ENCODE measurements around the gene DDX60. TPM values are rescaled to one million over a fixed set of nuclear protein-coding genes. Genes with fewer than 3 reads are reported as not detected.

The DDX60 gene
- total RNA-seq, 2 experiments from 2014 or later: not detected

DNA sequence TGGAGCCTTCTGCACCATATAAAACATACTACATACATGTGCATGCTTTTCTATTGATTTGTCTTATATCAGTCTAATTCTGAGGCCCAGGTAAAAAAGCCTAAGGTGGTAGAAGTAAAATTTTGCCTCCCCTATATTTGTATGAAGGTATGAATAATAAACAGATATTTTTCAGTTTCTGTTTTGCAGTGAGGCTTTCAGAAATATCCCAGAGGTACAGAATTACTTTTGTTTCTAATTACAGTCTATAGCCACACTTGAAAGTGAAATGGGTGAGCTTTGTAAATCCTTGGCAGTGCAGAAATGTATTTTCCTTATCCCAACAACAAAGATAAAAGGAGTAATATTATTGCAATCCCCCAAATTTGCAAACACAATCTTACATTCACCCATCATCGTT lies 59.5 kb downstream of the DDX60 start:
- Histone ChIP-seq H3K9me3 (ENCODE audit: low read length) (no peaks in the 10 kb centered on the region), H4K20me1 (ENCODE audit: insufficient read depth, low read length) (no peaks in the 10 kb centered on the region), H3K4me2 (ENCODE audit: low read length) (no peak overlapping the region), H3K4me1 (ENCODE audit: insufficient read depth, low read length, poor library complexity, severe bottlenecking) (no peaks in the 10 kb centered on the region), H3K4me3 (ENCODE audit: low read depth, low read length, poor library complexity, severe bottlenecking) (no peak overlapping the region), H2AFZ (ENCODE audit: low read length) (no peak overlapping the region), H3K36me3 (ENCODE audit: insufficient read depth, low read length) (no peaks in the 10 kb centered on the region), H3K9me2 (ENCODE audit: insufficient read depth, low read length) (no peaks in the 10 kb centered on the region), H3K27ac (ENCODE audit: low read depth, low read length, poor library complexity, severe bottlenecking) (no peak overlapping the region), H3K79me2 (ENCODE audit: insufficient read depth, low read depth, low read length) (no peaks in the 10 kb centered on the region)
- BruUV-seq (replicated peaks): no TSS peak
- no peak for TF ChIP-seq EZH2phosphoT487 (IDR thresholded peaks at IDR 0.05; ENCODE audit: borderline replicate concordance, low read depth, low read length)
- TF ChIP-seq, protein P1, sequence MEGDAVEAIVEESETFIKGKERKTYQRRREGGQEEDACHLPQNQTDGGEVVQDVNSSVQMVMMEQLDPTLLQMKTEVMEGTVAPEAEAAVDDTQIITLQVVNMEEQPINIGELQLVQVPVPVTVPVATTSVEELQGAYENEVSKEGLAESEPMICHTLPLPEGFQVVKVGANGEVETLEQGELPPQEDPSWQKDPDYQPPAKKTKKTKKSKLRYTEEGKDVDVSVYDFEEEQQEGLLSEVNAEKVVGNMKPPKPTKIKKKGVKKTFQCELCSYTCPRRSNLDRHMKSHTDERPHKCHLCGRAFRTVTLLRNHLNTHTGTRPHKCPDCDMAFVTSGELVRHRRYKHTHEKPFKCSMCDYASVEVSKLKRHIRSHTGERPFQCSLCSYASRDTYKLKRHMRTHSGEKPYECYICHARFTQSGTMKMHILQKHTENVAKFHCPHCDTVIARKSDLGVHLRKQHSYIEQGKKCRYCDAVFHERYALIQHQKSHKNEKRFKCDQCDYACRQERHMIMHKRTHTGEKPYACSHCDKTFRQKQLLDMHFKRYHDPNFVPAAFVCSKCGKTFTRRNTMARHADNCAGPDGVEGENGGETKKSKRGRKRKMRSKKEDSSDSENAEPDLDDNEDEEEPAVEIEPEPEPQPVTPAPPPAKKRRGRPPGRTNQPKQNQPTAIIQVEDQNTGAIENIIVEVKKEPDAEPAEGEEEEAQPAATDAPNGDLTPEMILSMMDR (conservative IDR thresholded peaks at IDR 0.05; ENCODE audit: low read length): no peak
- ChIA-PET CTCF (ENCODE audit: unreplicated experiment) (no interaction called here), POLR2A (no interaction called here)
- intact Hi-C loops (cut with micrococcal nuclease; ENCODE audit: unreplicated experiment): no loop called here
- DNase-seq (ENCODE audit: low spot score): no peak

DNA sequence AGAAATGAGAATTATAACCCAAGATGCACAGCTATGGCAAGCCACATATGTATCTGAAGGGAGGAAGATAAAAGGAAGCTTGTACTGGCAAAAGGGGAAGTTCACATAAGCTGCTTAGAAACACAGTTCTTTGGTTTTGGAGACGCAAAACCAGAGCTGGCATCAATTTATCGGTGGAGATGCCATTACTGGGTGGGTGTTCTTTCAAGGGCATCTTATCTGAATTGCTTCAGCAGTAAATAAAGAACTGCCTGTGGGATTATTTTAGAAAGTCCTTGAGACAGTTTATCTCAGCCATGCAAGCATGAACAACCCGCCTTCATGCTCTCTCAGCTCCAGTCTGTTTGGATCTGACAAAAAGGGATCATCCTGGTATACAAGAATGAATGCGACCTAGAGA lies 60.8 kb downstream of the DDX60 start:
- H3K4me1 ChIP-seq (ENCODE audit: insufficient read depth, low read length, poor library complexity, severe bottlenecking): no peaks in the 10 kb centered on the region
- H4K20me1 ChIP-seq (ENCODE audit: insufficient read depth, low read length): no peaks in the 10 kb centered on the region
- intact Hi-C loops (cut with micrococcal nuclease; ENCODE audit: unreplicated experiment): no loop called here
- no peak overlapping the region for H3K4me3 ChIP-seq (ENCODE audit: low read depth, low read length, poor library complexity, severe bottlenecking)
- POLR2A ChIA-PET: no interaction called here
- no peak overlapping the region for H2AFZ ChIP-seq (ENCODE audit: low read length)
- no peak overlapping the region for H3K27ac ChIP-seq (ENCODE audit: low read depth, low read length, poor library complexity, severe bottlenecking)
- CTCF ChIA-PET (ENCODE audit: unreplicated experiment): no interaction called here
- TF ChIP-seq, protein P1 (conservative IDR thresholded peaks at IDR 0.05; ENCODE audit: low read length): no peak
- no peak for TF ChIP-seq EZH2phosphoT487 (IDR thresholded peaks at IDR 0.05; ENCODE audit: borderline replicate concordance, low read depth, low read length)
- no peaks in the 10 kb centered on the region for H3K36me3 ChIP-seq (ENCODE audit: insufficient read depth, low read length)
- DNase-seq (ENCODE audit: low spot score): no peak
- no peaks in the 10 kb centered on the region for H3K79me2 ChIP-seq (ENCODE audit: insufficient read depth, low read depth, low read length)
- no peak overlapping the region for H3K4me2 ChIP-seq (ENCODE audit: low read length)
- no TSS peak for BruUV-seq (replicated peaks)
- no peaks in the 10 kb centered on the region for H3K9me2 ChIP-seq (ENCODE audit: insufficient read depth, low read length)
- H3K9me3 ChIP-seq (ENCODE audit: low read length): no peaks in the 10 kb centered on the region

DNA sequence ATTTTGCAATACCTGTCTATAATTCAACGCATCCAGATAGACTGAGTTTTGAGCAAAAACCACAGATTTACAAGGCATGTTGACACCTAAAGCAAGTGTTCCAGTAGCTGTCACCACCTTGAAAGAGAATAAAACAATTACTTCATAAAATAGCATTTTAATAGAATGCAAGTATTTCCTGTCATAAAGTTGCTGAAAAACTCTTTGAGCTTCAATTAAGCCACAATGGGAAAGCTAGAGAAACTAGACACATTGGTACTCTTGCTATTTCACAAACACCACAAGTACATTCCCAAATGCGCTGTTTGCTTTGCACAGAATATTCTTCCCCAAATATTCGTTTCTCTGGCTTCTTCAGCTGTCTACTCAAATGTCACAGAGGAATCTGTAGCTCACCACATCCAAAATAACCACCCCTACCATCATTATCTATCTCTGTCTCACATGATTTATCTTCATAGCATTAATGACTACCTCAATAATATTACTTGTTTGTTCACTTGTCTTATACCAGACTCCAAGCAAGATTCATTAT lies 70.3 kb downstream of the DDX60 start:
- no peak overlapping the region for H2AFZ ChIP-seq (ENCODE audit: low read length)
- no peak overlapping the region for H3K27ac ChIP-seq (ENCODE audit: low read depth, low read length, poor library complexity, severe bottlenecking)
- no peaks in the 10 kb centered on the region for H4K20me1 ChIP-seq (ENCODE audit: insufficient read depth, low read length)
- no peaks in the 10 kb centered on the region for H3K9me2 ChIP-seq (ENCODE audit: insufficient read depth, low read length)
- intact Hi-C loops (cut with micrococcal nuclease; ENCODE audit: unreplicated experiment): no loop called here
- H3K4me2 ChIP-seq (ENCODE audit: low read length): no peak overlapping the region
- ChIA-PET POLR2A (no interaction called here), CTCF (ENCODE audit: unreplicated experiment) (no interaction called here)
- no peaks in the 10 kb centered on the region for H3K36me3 ChIP-seq (ENCODE audit: insufficient read depth, low read length)
- no peaks in the 10 kb centered on the region for H3K79me2 ChIP-seq (ENCODE audit: insufficient read depth, low read depth, low read length)
- no peaks in the 10 kb centered on the region for H3K9me3 ChIP-seq (ENCODE audit: low read length)
- H3K4me3 ChIP-seq (ENCODE audit: low read depth, low read length, poor library complexity, severe bottlenecking): no peak overlapping the region
- no TSS peak for BruUV-seq (replicated peaks)
- no peak for DNase-seq (ENCODE audit: low spot score)
- TF ChIP-seq, protein P1 (conservative IDR thresholded peaks at IDR 0.05; ENCODE audit: low read length): no peak
- TF ChIP-seq EZH2phosphoT487 (IDR thresholded peaks at IDR 0.05; ENCODE audit: borderline replicate concordance, low read depth, low read length): no peak
- H3K4me1 ChIP-seq (ENCODE audit: insufficient read depth, low read length, poor library complexity, severe bottlenecking): no peaks in the 10 kb centered on the region
